HG02973 (cell line): ENCODE results near the gene TBX18.
A peak's percentile ranks its signal among the peaks of the same experiment; 100 is the strongest.

Experiments used
- ATAC-seq: cut with Tn5 transposase; IDR thresholded peaks from one replicate; pipeline ENCODE4 v1.9.1; 2021; ENCODE audit warnings: moderate library complexity; ENCODE audit not compliant: unreplicated experiment

Gene TBX18

GRCh38 chr6:84749181-84749580 is 15.2 kb downstream of the TBX18 start:
- ATAC-seq = no peak

- no peak for ATAC-seq
These were observed 16.0 kb downstream of the TBX18 start for GRCh38 chr6:84748376-84748775.

- ATAC-seq = no peak
These were observed 20.8 kb downstream of the TBX18 start for GRCh38 chr6:84743616-84744015.

GRCh38 chr6:84740385-84740784 is 24.0 kb downstream of the TBX18 start:
- ATAC-seq = no peak

- ATAC-seq = no peak
These were observed 24.6 kb downstream of the TBX18 start for GRCh38 chr6:84739866-84740208.

GRCh38 chr6:84738996-84739865 is 25.2 kb downstream of the TBX18 start:
- no peak for ATAC-seq

- ATAC-seq = no peak
These were observed 30.5 kb downstream of the TBX18 start for GRCh38 chr6:84733889-84734288.

- no peak for ATAC-seq
These were observed 32.5 kb downstream of the TBX18 start for GRCh38 chr6:84731901-84732300.

GRCh38 chr6:84731401-84731800 is 33.0 kb downstream of the TBX18 start:
- no peak for ATAC-seq

GRCh38 chr6:84728602-84729001 is 35.8 kb downstream of the TBX18 start:
- ATAC-seq = no peak

GRCh38 chr6:84719152-84719551 is 45.2 kb downstream of the TBX18 start:
- ATAC-seq = no peak

GRCh38 chr6:84718038-84718955 is 46.1 kb downstream of the TBX18 start:
- no peak for ATAC-seq

GRCh38 chr6:84709121-84709520 is 55.3 kb downstream of the TBX18 start:
- no peak for ATAC-seq

GRCh38 chr6:84707171-84707570 is 57.2 kb downstream of the TBX18 start:
- no peak for ATAC-seq

GRCh38 chr6:84696166-84696565 is 68.2 kb downstream of the TBX18 start:
- no peak for ATAC-seq

GRCh38 chr6:84691978-84692623 is 72.3 kb downstream of the TBX18 start:
- ATAC-seq = no peak

GRCh38 chr6:84688141-84688873 is 76.1 kb downstream of the TBX18 start:
- ATAC-seq = no peak

- no peak for ATAC-seq
These were observed 77.0 kb downstream of the TBX18 start for GRCh38 chr6:84687431-84687830.

GRCh38 chr6:84685983-84686584 is 78.3 kb downstream of the TBX18 start:
- ATAC-seq = peak; percentile 63

- no peak for ATAC-seq
These were observed 82.6 kb downstream of the TBX18 start for GRCh38 chr6:84681693-84682326.
